Fibroblast of lung (primary cell): ENCODE results near the gene AANAT.

Experiments used
- EZH2 ChIP-seq: IDR thresholded peaks from 2 replicates; pipeline ENCODE4 v1.5.1; 2012; ENCODE audit warnings: low read length, control low read depth, mild to moderate bottlenecking; ENCODE audit errors: missing control alignments
- TF ChIP-seq, protein P1 (sequence below), 2 donors: IDR thresholded peaks in 1 of 2; conservative IDR thresholded peaks in 1 of 2; 1 replicate in 1 of 2; 2 replicates in 1 of 2; pipeline ENCODE4 v1.5.1; 2011 to 2012; ENCODE audit warnings: low read length in 2 of 2, control low read depth in 1 of 2, inconsistent platforms in 1 of 2, low read depth in 1 of 2, mild to moderate bottlenecking in 1 of 2

DNA sequence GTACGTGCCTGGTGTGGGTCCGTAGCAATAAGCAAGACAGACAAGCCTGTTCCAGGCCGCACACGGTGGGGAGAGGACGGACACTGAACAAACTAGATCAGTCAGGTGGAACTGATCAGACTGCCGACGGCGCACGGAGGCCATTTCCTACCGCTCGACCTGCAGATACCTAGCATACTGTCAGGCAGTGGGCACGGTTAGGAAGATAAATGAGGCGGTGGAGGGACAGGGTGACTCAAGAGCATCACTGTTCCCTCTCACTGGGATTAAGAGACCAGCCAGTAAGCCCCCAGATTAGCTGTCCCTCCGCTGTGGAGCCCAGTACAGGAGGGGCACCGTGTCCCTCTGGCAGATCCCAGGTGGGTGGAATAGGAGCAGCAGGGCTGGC lies 4.8 kb downstream of the AANAT start:
- TF ChIP-seq EZH2 = no peak
- TF ChIP-seq, protein P1, sequence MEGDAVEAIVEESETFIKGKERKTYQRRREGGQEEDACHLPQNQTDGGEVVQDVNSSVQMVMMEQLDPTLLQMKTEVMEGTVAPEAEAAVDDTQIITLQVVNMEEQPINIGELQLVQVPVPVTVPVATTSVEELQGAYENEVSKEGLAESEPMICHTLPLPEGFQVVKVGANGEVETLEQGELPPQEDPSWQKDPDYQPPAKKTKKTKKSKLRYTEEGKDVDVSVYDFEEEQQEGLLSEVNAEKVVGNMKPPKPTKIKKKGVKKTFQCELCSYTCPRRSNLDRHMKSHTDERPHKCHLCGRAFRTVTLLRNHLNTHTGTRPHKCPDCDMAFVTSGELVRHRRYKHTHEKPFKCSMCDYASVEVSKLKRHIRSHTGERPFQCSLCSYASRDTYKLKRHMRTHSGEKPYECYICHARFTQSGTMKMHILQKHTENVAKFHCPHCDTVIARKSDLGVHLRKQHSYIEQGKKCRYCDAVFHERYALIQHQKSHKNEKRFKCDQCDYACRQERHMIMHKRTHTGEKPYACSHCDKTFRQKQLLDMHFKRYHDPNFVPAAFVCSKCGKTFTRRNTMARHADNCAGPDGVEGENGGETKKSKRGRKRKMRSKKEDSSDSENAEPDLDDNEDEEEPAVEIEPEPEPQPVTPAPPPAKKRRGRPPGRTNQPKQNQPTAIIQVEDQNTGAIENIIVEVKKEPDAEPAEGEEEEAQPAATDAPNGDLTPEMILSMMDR (conservative IDR thresholded peaks at IDR 0.05 in 1 of 2, IDR thresholded peaks at IDR 0.05 in 1 of 2; ENCODE audit: low read depth in 1 of 2, low read length in 2 of 2) = no peak
